GM12878 (cell line): ENCODE results near the gene FLAD1. TPM values are rescaled to one million over a fixed set of nuclear protein-coding genes. Genes with fewer than 3 reads are reported as not detected.

Experiments
- ATAC-seq: fragments of 200-7000 bp; cut with Tn5 transposase; 3 replicates; pipeline ENCODE4 v1.9.1; 2020; ENCODE audit warnings: mild to moderate bottlenecking, moderate library complexity
- BruUV-seq: library from RNA; stranded (reverse); fragments of 400-500 nt; replicated peaks from 2 replicates; lab custom pipeline; 2021; lab: Mats Ljungman, UMichigan
- CTCF ChIA-PET: fragments of 300-600 bp; sonication (Branson Sonifier 250); formaldehyde crosslinking; extraction: SDS; loops from one replicate; lab custom pipeline; 2021; ENCODE audit warnings: inconsistent platforms; lab: Yijun Ruan, JAX
- POLR2A ChIA-PET: fragments of 350-600 bp; formaldehyde crosslinking; extraction: SDS; loops from one replicate; lab custom pipeline; 2021; ENCODE audit warnings: inconsistent platforms; lab: Charles Lee
- RAD21 ChIA-PET: fragments of 300-600 bp; sonication (Branson Sonifier 250); formaldehyde crosslinking; loops from one replicate; lab custom pipeline; 2023; ENCODE audit warnings: antibody characterized with exemption; ENCODE audit not compliant: unreplicated experiment; lab: Charles Lee
- SMC1A ChIA-PET: fragments of 300-600 bp; sonication (Branson Sonifier 250); formaldehyde crosslinking; loops from one replicate; lab custom pipeline; 2023; ENCODE audit not compliant: unreplicated experiment, uncharacterized antibody; lab: Charles Lee
- DNase-seq: peaks from one replicate; pipeline ENCODE4 v3.0.0-alpha.2; 2011; ENCODE audit warnings: low read depth, low spot score
- FAIRE-seq: peaks from 3 replicates; lab custom pipeline; 2011; peaks lifted over from hg19 to GRCh38; lab: Jason Lieb, UNC
- H2AFZ ChIP-seq: 2 replicates; pipeline ENCODE4 v1.6.0; 2011; ENCODE audit warnings: low read depth, low read length, control low read depth; ENCODE audit not compliant: control insufficient read depth
- H3K27ac ChIP-seq: 2 replicates; pipeline ENCODE4 v1.5.1; 2011; ENCODE audit warnings: control low read depth; ENCODE audit not compliant: control insufficient read depth, insufficient read depth
- H3K27me3 ChIP-seq, 2 experiments: replicated peaks in 1 of 2; 2 replicates each; pipeline versions ENCODE4 v1.6.0 to v1.6.1; 2011; ENCODE audit warnings: low read length in 1 of 2; ENCODE audit not compliant: control insufficient read depth in 2 of 2, insufficient read depth in 2 of 2
- H3K36me3 ChIP-seq, 2 experiments: 2 replicates each; pipeline ENCODE4 v1.5.1; 2011; ENCODE audit warnings: low read length in 1 of 2; ENCODE audit not compliant: control insufficient read depth in 2 of 2, insufficient read depth in 2 of 2
- H3K4me1 ChIP-seq: 2 replicates; pipeline ENCODE4 v1.6.1; 2011; ENCODE audit warnings: mild to moderate bottlenecking, low read length, moderate library complexity, mixed read lengths; ENCODE audit not compliant: control insufficient read depth, insufficient read depth
- H3K4me2 ChIP-seq: 2 replicates; pipeline ENCODE4 v1.6.0; 2011; ENCODE audit warnings: control low read depth; ENCODE audit not compliant: control insufficient read depth, insufficient read depth
- H3K4me3 ChIP-seq: fragments of 200-600 bp; sonication (generic); 2 replicates; pipeline ENCODE4 v1.5.1; 2016
- H3K79me2 ChIP-seq: 2 replicates; pipeline ENCODE4 v1.6.0; 2011; ENCODE audit warnings: low read length; ENCODE audit not compliant: control insufficient read depth, insufficient read depth
- H3K9ac ChIP-seq: 2 replicates; pipeline ENCODE4 v1.8.0; 2011; ENCODE audit warnings: low read length, control low read depth, mixed read lengths; ENCODE audit not compliant: control insufficient read depth, insufficient read depth
- H3K9me3 ChIP-seq: replicated peaks from 3 replicates; pipeline ENCODE4 v1.5.1; 2011; ENCODE audit warnings: mild to moderate bottlenecking, low read length; ENCODE audit not compliant: control insufficient read depth, insufficient read depth
- H4K20me1 ChIP-seq: 2 replicates; pipeline ENCODE4 v1.6.0; 2011; ENCODE audit not compliant: control insufficient read depth, insufficient read depth
- CBX5 ChIP-seq: sonication (generic); IDR thresholded peaks from 2 replicates; pipeline ENCODE4 v1.6.1; 2016; ENCODE audit warnings: low read depth, moderate library complexity, mild to moderate bottlenecking, inconsistent platforms
- CTCF ChIP-seq, 3 experiments: IDR thresholded peaks in 2 of 3; conservative IDR thresholded peaks in 1 of 3; 2 replicates each; pipeline ENCODE4 v1.5.1; 2011; ENCODE audit warnings: low read depth in 3 of 3, low read length in 3 of 3, mild to moderate bottlenecking in 3 of 3, control low read depth in 2 of 3, moderate library complexity in 2 of 3, inconsistent platforms in 1 of 3, mixed read lengths in 1 of 3; ENCODE audit not compliant: control insufficient read depth in 2 of 3, insufficient read depth in 1 of 3; ENCODE audit errors: extremely low read depth in 1 of 3
- SKIL ChIP-seq: fragments of 450-650 bp; IDR thresholded peaks from 2 replicates; pipeline ENCODE4 v1.6.1; 2017; ENCODE audit warnings: mild to moderate bottlenecking, low read depth, inconsistent platforms; ENCODE audit not compliant: poor library complexity, severe bottlenecking
- WGBS: methylation state at CpG from one replicate; pipeline ENCODE4 v1.1.6; 2016; ENCODE audit warnings: low lambda C conversion rate; ENCODE audit not compliant: insufficient replicate concordance, insufficient coverage; ENCODE audit errors: missing lambda C conversion rate; 5-methylcytosine and 5-hydroxymethylcytosine counted together
- in situ Hi-C: fragments of 300-500 bp; cut with MboI; formaldehyde crosslinking; loops from 9 replicates; pipeline ENCODE4 v1.14.3; 2018; ENCODE audit warnings: mixed read lengths
- intact Hi-C: fragments of 100-400 bp; cut with micrococcal nuclease; formaldehyde crosslinking; loops from one replicate; pipeline ENCODE4 v1.14.2; 2022; ENCODE audit not compliant: unreplicated experiment
- polyA plus RNA-seq, 11 experiments: library from polyadenylated mRNA; depleted of rRNA in 4 of 11; unstranded in 6 of 11; stranded (reverse) in 5 of 11; fragments of >200 nt; fragmentation: Nextera tagmentation in 4 of 11; fragmentation: Illumina TruSeq in 1 of 11; extraction: Ambion mirVana in 4 of 11; extraction: Trizol in 1 of 11; gene quantifications; 1 replicate in 1 of 11; 2 replicates in 10 of 11; pipeline versions ENCODE4 v1.2.1 to v1.2.3, GENCODE V29; 2011 to 2016; ENCODE audit warnings: inconsistent platforms in 2 of 11, missing spikeins in 2 of 11, low read depth in 1 of 11
- total RNA-seq, 4 experiments: library from RNA; depleted of rRNA in 3 of 4; stranded (reverse); fragments of >200 nt in 3 of 4; fragmentation: Illumina TruSeq in 1 of 4; extraction: Trizol in 1 of 4; gene quantifications; 2 replicates each; pipeline versions ENCODE4 v1.2.1 to v1.2.3, GENCODE V29; 2013 to 2021

FLAD1 gene
- total and polyA plus RNA-seq, 10 of the 15 experiments (the other 5 are each of a cell fraction or from before 2014, with no cell fraction given), result 22.9 to 93.4 (median 56.6) TPM

- Histone ChIP-seq H3K36me3 (no peaks in the 10 kb centered on the region), H3K4me2 (peak overlapping the region; percentile 94), H3K4me3 (peak overlapping the region; percentile 89; the same call in 1 of the 2 replicates), H3K9ac (no peak overlapping the region; the same call in 1 of the 2 replicates), H4K20me1 (no peaks in the 10 kb centered on the region), H3K4me1 (peaks cover 12% of the 10 kb centered on the region), H3K9me3 (no peaks in the 10 kb centered on the region), H2AFZ (no peak overlapping the region), H3K27ac (no peak overlapping the region), H3K27me3 (no peaks in the 10 kb centered on the region), H3K79me2 (peaks cover 11% of the 10 kb centered on the region)
- FAIRE-seq (peak; percentile 56), ATAC-seq (no peak), DNase-seq (no peak)
- CTCF ChIA-PET, result interaction anchor here (0.6 to 11.0 kb wide), 26 partner anchors 9 to 777 kb away, joined by 3 to 226 read pairs (median 4); partner anchors contain the start of genes CKS1B, FLAD1, KCNN3 and KRTCAP2
- TF ChIP-seq SKIL (no peak), CTCF (IDR thresholded peaks at IDR 0.05 in 2 of 3, conservative IDR thresholded peaks at IDR 0.05 in 1 of 3; ENCODE audit: control insufficient read depth in 2 of 3, extremely low read depth in 1 of 3, insufficient read depth in 1 of 3, low read depth in 3 of 3, low read length in 3 of 3) (peak in 2 of 3 experiments; percentile 19; a peak in 3 of 6 replicates), CBX5 (no peak)
- RAD21 ChIA-PET, result interaction anchor here (0.7 to 3.0 kb wide), 19 partner anchors 14 to 519 kb away, joined by 3 to 24 read pairs (median 4); partner anchors contain the start of genes ADAM15, FLAD1, PBXIP1 and PMVK
- POLR2A ChIA-PET, result interaction anchor here (0.6 to 3.4 kb wide), 11 partner anchors 14 to 442 kb away, joined by 3 to 36 read pairs (median 5); partner anchors contain the start of genes CKS1B, FLAD1, PBXIP1 and PYGO2
- no TSS peak for BruUV-seq
- intact Hi-C loops, result loop anchor here (2.0 kb wide), 1 partner anchor 15 kb away; the partner anchor contains the start of gene FLAD1
- 85% methylated on average over 15 of the region's 16 CpGs for WGBS
- in situ Hi-C loops, result no loop called here
- SMC1A ChIA-PET, result interaction anchor here (0.6 to 8.1 kb wide), 9 partner anchors 10 to 46 kb away, joined by 3 to 69 read pairs (median 5); partner anchors contain the start of genes CKS1B, FLAD1, PYGO2 and SHC1
These were observed 15.1 kb downstream of the FLAD1 start for GRCh38 chr1:154998201-154998780.
